Umbilical cord (tissue), 2 donors: ENCODE measurements around the gene ALDH9A1. TPM values are rescaled to one million over a fixed set of nuclear protein-coding genes. Genes with fewer than 3 reads are reported as not detected.
"Not testable (repeated sequence)": the region's sequence is repeated elsewhere in the genome, so short reads cannot be mapped to it uniquely, and the experiment has no call there.

Source experiments
- DNase-seq: peaks from one replicate; pipeline ENCODE4 v3.0.0-alpha.2; 2015; ENCODE audit warnings: low spot score
- total RNA-seq: library from RNA; depleted of rRNA; stranded (reverse); fragments of >200 nt; gene quantifications from one replicate; pipeline ENCODE4 v1.2.3, GENCODE V29; 2014; ENCODE audit warnings: low replicate concordance; ENCODE audit not compliant: insufficient read depth

Gene ALDH9A1
- total RNA-seq, 1 donor from 2014 or later, result 64.8 TPM

DNA sequence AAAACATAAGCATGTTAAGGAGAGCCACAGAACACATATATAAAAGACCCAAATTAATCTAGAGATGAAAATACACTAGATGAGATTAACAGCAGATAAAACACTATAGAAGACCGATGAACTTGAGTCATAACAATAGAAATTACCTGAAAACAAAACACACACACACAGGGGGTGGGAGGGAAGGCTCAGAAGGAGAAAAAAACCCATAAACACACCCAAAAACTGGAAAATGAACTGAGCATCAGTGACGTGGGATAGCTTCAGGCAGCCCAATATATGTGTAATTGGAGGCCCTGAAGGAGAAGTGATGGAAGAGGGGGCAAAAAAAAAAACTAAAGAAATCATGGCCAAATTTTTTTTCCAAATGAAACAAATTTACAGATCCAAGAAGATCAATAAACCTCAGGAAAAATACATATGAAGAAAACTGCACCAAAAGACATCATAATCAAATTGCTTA lies 11.4 kb downstream of the ALDH9A1 start:
- DNase-seq, result no peak

- DNase-seq, result no peak
Measured at GRCh38 chr1:165686121-165686970, 12.0 kb downstream of the ALDH9A1 start.

- DNase-seq, result no peak
Measured at GRCh38 chr1:165683848-165684485, 14.4 kb downstream of the ALDH9A1 start.

DNA sequence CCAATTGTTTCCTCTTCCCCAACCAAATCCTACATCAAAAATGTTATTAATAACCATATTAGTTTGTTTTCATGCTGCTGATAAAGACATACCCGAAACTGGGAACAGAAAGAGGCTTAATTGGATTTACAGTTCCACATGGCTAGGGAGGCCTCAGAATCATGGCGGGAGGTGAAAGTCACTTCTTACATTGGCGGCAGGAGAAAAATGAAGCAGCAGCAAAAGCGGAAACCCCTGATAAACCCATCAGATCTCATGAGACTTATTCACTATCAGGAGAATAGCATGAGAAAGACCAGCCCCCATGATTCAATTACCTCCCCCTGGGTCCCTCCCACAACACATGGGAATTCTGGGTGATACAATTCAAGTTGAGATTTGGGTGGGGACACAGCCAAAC lies 17.6 kb downstream of the ALDH9A1 start:
- not testable (repeated sequence) for DNase-seq

DNA sequence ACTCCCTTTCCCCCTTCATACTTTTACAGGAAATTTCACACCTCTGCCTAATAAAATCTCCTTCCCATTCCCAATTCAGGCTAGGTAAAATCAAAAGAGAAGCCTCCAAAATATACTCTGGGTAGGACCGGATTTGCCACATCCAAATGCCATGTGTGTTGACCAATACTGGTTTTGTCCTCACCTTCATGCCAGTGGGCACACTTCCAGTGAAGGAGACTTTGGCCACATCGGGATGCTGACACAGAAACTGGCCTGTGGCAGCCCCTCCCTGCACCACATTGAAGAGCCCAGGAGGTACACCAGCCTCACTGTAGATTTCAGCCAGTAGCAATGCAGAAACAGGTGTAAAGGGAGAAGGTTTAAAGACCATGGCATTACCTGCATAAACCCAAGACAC lies 18.1 kb downstream of the ALDH9A1 start:
- DNase-seq, result no peak

DNA sequence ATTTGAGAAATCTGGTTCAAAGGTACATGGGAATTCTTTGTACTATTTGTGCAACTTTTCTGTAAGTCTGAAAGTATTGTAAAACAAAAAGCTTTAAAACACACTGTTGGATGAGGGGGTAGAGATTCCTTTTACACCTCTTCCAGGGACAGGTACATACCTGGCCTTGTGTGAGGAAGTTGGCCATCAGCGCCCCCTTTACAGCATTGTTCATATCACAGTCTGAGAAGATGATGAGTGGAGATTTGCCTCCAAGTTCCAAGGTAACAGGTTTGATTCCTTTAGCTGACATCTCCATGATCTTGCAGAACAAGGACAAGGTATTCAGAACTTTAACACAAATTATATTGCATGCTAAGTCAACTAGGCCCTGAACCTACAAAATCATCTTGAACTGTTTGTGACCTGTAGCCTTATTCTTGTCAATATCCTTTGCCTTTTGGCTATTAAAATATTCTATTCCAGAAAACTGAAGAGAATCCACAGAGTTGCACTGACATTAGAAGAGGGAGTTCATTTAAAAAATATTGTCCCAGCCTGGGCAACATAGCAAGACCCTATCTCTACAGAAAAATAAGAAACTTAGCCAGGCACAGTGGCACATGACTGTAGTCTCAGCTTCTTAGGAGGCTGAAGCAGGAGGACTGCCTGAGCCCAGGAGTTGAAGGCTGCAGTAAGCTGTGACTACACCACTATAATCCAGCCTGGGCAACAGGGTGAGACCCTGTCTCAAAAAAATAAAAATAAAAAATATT lies 18.9 kb downstream of the ALDH9A1 start:
- no peak for DNase-seq

GRCh38 chr1:165678509-165678908 lies 19.9 kb downstream of the ALDH9A1 start:
- no peak for DNase-seq

DNA sequence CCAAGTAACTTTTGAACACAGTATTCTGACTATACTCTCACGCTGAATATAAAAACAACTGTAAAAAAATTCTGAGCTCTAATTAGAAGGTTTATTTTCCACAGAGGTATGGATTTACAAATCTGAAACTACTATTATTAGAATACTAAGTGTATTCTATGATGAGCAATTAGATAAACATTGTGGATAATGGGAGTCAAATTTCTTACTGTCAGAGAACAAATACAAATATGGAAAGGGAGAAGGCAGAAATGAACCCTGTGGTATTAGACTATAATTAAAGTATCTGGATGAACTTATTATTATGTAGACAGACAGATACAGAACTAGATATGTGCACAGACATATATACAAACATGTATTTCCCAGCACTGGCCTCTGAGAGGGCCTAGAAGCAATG lies 22.6 kb downstream of the ALDH9A1 start:
- DNase-seq, result no peak

DNA sequence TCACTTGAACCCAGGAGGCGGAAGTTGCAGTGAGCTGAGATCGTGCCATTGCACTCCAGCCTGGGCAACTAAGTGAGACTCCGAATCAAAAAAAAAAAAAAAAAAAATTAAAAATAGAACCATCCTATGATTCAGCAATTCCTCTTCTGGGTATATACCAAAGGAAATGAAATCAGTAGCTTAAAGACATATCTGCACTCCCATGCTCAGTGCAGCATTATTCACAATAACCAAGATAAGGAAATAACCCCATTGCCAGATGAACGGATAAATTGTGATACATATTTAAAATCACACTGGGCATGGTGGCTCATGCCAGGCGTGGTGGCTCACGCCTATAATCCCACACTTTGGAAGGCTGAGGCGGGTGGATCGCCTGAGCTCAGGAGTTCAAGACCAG lies 23.8 kb downstream of the ALDH9A1 start:
- no peak for DNase-seq

DNA sequence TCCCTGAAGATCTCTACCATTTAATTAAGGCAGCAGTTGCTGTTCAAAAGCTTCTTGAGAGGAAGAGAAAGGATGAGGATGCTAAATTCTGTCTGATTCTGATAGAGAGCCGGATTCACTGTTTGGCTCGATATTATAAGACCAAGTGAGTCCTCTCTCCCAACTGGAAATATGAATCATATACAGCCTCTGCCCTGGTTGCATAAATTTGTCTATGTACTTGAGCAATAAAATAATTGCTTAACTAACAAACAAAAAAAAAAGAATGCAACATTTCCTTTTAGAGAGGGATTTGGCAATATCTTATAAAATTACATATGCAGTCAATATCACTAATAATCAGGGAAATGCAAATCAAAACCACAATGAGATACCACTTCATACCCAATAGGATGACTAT lies 26.8 kb downstream of the ALDH9A1 start:
- DNase-seq, result no peak

- DNase-seq, result no peak
Measured at GRCh38 chr1:165668184-165668583, 30.2 kb downstream of the ALDH9A1 start.

DNA sequence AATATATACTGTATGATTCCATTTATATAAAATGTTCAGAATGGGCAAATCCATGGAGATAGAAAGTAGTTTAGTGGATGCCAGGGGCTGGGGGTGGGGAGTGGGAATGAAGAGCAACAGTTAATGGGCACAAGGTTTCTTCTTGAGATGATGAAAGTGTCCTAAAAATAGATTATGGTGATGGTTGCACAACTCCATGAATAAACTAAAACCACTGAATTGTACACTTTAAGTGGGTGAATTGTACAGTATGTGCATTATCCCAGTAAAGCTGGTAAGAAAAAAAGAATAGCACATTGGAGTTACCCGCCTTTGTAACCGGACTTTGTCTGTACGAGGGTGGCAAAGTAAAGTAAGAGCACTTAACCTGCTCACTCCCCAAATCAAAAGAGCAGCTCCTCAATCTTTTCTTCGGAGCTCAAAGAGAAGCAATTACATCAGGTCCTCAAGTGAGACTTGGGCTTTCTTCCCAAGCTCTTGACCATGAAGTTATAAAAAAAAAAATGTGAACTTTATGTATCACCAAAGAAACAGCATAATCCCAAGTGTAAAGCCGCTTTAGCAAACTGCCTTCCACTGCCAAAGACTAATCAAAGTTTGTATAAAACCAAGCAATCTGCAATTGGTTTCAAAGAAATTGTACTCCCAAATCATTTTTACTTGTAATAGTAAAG lies 32.1 kb downstream of the ALDH9A1 start:
- no peak for DNase-seq

GRCh38 chr1:165662186-165662585 lies 36.2 kb downstream of the ALDH9A1 start:
- DNase-seq, result no peak

GRCh38 chr1:165661703-165662102 lies 36.7 kb downstream of the ALDH9A1 start:
- DNase-seq, result no peak

DNA sequence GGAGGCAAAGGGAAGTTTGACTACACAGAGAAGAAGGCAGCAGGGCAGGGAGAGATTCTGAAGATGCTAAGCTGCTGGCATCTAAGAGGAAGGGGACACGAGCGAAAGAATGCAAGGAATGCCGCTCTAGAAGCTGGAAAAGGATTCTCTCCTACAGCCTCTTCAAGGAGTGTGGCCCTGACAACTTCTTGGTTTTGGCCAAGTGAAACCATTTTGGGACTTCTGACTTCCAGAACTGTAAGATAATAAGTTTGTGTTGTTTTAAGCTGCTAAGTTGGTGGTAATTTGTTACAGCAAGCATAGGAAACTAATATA lies 38.8 kb downstream of the ALDH9A1 start:
- DNase-seq, result no peak

GRCh38 chr1:165658766-165659580 lies 39.4 kb downstream of the ALDH9A1 start:
- not testable (repeated sequence) for DNase-seq

DNA sequence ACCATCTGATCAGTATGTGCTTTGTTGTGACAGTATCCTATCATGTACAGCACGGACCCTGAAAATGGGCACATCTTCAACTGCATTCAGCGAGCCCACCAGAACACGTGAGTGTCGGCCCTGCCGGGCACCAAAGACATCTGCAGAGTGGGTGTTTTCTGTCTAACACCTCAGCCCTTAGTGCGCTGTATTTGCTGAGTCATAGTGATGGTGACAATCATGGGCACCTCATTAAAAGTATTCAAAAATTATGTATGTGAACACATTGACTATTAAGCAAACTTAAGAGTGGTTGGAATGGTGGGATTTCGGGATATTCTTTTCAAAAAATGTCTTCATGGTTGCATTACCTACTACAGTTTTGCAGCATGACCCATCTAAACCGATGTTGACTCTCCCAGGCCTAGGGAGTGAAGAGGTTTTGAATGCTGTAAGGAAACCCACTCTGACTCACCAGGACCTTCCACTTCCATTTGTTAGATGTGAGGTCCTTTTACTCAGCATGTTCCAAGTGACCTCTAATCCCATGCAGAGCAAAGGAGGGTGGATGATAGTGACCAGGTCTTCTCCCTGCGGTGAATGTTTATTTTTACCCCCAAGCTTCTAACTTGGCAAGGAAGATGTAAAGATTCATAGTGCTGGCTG lies 47.3 kb downstream of the ALDH9A1 start:
- no peak for DNase-seq

DNA sequence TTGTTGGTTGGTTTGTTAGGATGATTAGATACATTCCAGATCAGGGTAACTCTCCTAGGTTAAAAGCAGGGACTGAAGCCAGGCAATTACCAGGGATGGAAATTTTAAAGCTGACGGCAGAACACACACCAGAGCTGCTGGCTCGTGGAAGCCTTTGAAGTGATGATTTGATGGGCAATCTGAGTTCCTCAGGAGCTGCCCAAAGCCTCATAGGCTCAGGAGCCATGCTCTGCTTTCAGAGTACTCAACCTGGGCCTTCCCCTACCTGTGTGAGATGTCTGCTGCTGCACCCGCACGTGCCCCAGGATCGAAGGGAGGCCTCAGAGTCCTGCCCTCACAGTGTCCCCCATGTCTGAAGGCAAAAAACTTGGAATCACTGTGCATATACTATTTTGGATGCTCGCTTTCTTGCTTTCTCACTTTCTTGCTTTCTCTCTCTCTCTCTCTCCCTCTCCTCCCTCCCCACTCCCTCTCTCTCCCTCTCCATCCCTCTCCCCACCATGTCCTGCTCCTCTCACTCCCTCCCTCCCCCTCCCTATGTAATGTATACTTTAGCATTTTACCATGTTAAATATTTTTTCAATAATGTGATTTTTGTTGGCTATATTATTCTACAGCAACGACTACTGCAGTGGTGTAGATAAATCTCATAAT lies 49.3 kb downstream of the ALDH9A1 start:
- DNase-seq, result no peak

DNA sequence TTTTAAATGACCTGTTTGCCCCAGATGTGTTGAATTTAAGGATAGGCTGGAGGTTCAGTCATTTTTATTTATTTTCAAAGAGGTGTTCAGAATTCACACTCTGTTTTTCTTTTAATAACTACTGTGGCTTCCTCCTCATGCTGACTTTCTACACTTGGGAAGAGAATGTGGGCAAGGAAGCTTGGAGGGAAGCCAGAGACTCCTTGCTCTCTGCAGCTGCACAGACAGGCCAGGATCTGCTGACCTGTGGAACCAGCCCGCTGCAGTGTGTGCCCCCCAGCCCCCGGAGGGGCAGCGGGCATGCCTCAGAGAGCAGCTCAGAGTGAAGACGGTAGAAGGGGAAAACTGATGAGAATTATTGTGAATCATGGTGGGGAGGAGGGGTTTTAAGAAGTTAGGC lies 50.4 kb downstream of the ALDH9A1 start:
- no peak for DNase-seq

DNA sequence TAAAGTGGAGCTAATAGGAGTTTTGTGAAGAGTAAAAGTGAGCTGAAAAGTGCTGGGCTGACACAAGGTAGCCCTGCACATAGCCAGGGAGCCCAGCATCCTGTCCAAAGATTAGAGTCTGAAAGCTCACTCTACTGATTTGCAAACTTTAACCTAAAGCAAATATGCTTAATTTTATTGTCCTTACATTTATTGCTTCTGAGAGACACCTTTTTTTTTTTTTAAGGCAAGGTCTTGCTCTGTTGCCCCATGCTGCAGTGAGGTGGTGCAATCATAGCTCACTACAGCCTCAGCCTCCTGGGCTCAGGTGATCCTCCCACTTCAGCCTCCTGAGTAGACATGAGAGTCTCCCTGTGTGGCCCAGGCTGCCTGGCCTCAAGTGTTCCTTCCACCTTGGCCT lies 50.8 kb downstream of the ALDH9A1 start:
- no peak for DNase-seq
